CD4-positive, alpha-beta memory T cell (primary cell): ENCODE data around the gene TMEM167A. TPM values are rescaled to one million over a fixed set of nuclear protein-coding genes. Genes with fewer than 3 reads are reported as not detected.

ENCODE experiments used
- CTCF ChIA-PET: fragments of 350-600 bp; sonication (Branson Sonifier 250); formaldehyde crosslinking; loops from one replicate; lab custom pipeline; 2021; ENCODE audit warnings: inconsistent platforms; ENCODE audit not compliant: partially characterized antibody; lab: Charles Lee
- POLR2A ChIA-PET: fragments of 350-600 bp; sonication (Branson Sonifier 250); formaldehyde crosslinking; loops from one replicate; lab custom pipeline; 2021; ENCODE audit not compliant: partially characterized antibody; lab: Charles Lee
- DNase-seq, 5 donors: peaks; one replicate each; pipeline versions ENCODE4 v3.0.0 to v3.0.0-alpha.2; 2020 to 2022; ENCODE audit warnings: mixed read lengths in 1 of 5
- H3K27ac ChIP-seq: one replicate; pipeline ENCODE4 v1.7.0; 2013; ENCODE audit warnings: low read depth, low read length
- H3K27me3 ChIP-seq: 2 replicates; pipeline ENCODE4 v1.7.0; 2013; ENCODE audit warnings: mild to moderate bottlenecking, low read length, moderate library complexity; ENCODE audit not compliant: insufficient read depth
- H3K36me3 ChIP-seq: 2 replicates; pipeline ENCODE4 v1.7.0; 2013; ENCODE audit warnings: mild to moderate bottlenecking, low read length, moderate library complexity; ENCODE audit not compliant: insufficient read depth
- H3K4me1 ChIP-seq: 2 replicates; pipeline ENCODE4 v1.7.0; 2013; ENCODE audit warnings: mild to moderate bottlenecking, low read length, moderate library complexity; ENCODE audit not compliant: insufficient read depth
- H3K4me3 ChIP-seq, 2 donors: one replicate each; pipeline ENCODE4 v1.7.0; 2013; ENCODE audit warnings: low read length in 2 of 2, mild to moderate bottlenecking in 1 of 2
- H3K9me3 ChIP-seq, 2 donors: one replicate each; pipeline ENCODE4 v1.7.0; 2013; ENCODE audit warnings: low read length in 2 of 2, control low read depth in 1 of 2; ENCODE audit not compliant: control insufficient read depth in 1 of 2
- H3K27ac Mint-ChIP-seq, 7 donors: one replicate each; pipeline ENCODE4 v1.8.0; 2020 to 2021; ENCODE audit warnings: mixed read lengths in 7 of 7, mild to moderate bottlenecking in 6 of 7, inconsistent platforms in 3 of 7, moderate library complexity in 3 of 7
- H3K27me3 Mint-ChIP-seq, 2 donors: one replicate each; pipeline ENCODE4 v1.8.0; 2020 to 2021; ENCODE audit warnings: mixed read lengths in 2 of 2
- H3K36me3 Mint-ChIP-seq, 2 donors: one replicate each; pipeline ENCODE4 v1.8.0; 2020 to 2021; ENCODE audit warnings: mixed read lengths in 2 of 2, inconsistent platforms in 1 of 2, mild to moderate bottlenecking in 1 of 2
- H3K4me1 Mint-ChIP-seq, 4 donors: one replicate each; pipeline ENCODE4 v1.8.0; 2020 to 2021; ENCODE audit warnings: mixed read lengths in 4 of 4, mild to moderate bottlenecking in 1 of 4
- H3K4me3 Mint-ChIP-seq, 8 donors: one replicate each; pipeline ENCODE4 v1.8.0; 2020 to 2021; ENCODE audit warnings: mixed read lengths in 8 of 8, mild to moderate bottlenecking in 7 of 8, moderate library complexity in 6 of 8, inconsistent platforms in 3 of 8
- H3K9me3 Mint-ChIP-seq, 8 donors: one replicate each; pipeline ENCODE4 v1.8.0; 2020 to 2021; ENCODE audit warnings: mixed read lengths in 8 of 8, mild to moderate bottlenecking in 5 of 8, inconsistent platforms in 3 of 8, moderate library complexity in 1 of 8
- intact Hi-C: fragments of 100-400 bp; cut with micrococcal nuclease; formaldehyde crosslinking; loops from one replicate; pipeline ENCODE4 v1.15.1; 2023
- polyA plus RNA-seq, 2 donors: library from polyadenylated mRNA; unstranded; fragments of 300-500 nt; fragmentation: Illumina TruSeq; gene quantifications; one replicate each; pipeline ENCODE4 v1.2.3, GENCODE V29; 2021
- total RNA-seq, 2 experiments: library from RNA; stranded (reverse); gene quantifications; one replicate each; pipeline ENCODE4 v1.2.3, GENCODE V29; 2021

Gene TMEM167A
- total and polyA plus RNA-seq, 4 experiments from 2014 or later: 44.6 to 84.3 (median 57.6) TPM

DNA sequence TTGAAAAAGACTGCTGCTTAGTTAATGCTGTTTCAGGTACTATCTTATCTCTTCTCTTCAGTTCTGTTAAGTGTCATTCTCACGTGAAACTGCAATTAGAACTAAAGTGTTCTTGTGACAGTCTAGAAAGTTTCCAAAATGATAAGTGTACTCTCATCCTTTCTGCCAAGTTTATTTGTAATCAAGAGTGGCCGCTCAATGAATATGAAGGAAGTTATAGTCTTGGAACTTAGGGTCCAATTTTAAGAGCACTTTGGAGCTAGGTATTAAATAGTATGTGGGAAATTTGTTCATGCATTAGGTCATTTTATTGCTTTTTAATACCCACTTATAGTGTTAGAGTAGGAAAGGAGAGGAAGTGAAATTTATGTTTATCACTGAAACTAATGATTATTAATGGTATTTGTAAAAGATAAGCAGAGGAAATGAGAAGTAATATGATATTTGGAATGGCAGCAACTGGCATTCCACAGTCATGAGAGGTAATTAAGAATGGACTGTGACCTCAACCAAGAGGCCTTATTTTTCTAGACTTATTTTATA is 20.6 kb upstream of the TMEM167A start:
- ChIA-PET POLR2A (no interaction called here), CTCF (interaction anchor here (0.6 kb wide), 1 partner anchor 932 kb away, joined by 3 read pairs; no protein-coding TSS in a partner anchor)
- no peak for DNase-seq
- intact Hi-C loops: no loop called here
- peaks cover 11 to 17% of the 10 kb centered on the region in 2 donors for H3K36me3 Mint-ChIP-seq
- H3K4me1 ChIP-seq: peaks cover 6% of the 10 kb centered on the region
- H3K9me3 ChIP-seq: no peaks in the 10 kb centered on the region
- H3K4me3 Mint-ChIP-seq: no peak overlapping the region
- peaks cover 0 to 25% (median 17%) of the 10 kb centered on the region in 8 donors for H3K9me3 Mint-ChIP-seq
- H3K4me1 Mint-ChIP-seq: peaks cover 7 to 17% (median 12%) of the 10 kb centered on the region in 4 donors
- H3K27ac Mint-ChIP-seq: no peak overlapping the region
- no peak overlapping the region for H3K4me3 ChIP-seq
- no peak overlapping the region for H3K27ac ChIP-seq
- no peaks in the 10 kb centered on the region for H3K36me3 ChIP-seq
- H3K27me3 Mint-ChIP-seq: no peaks in the 10 kb centered on the region
- no peaks in the 10 kb centered on the region for H3K27me3 ChIP-seq

DNA sequence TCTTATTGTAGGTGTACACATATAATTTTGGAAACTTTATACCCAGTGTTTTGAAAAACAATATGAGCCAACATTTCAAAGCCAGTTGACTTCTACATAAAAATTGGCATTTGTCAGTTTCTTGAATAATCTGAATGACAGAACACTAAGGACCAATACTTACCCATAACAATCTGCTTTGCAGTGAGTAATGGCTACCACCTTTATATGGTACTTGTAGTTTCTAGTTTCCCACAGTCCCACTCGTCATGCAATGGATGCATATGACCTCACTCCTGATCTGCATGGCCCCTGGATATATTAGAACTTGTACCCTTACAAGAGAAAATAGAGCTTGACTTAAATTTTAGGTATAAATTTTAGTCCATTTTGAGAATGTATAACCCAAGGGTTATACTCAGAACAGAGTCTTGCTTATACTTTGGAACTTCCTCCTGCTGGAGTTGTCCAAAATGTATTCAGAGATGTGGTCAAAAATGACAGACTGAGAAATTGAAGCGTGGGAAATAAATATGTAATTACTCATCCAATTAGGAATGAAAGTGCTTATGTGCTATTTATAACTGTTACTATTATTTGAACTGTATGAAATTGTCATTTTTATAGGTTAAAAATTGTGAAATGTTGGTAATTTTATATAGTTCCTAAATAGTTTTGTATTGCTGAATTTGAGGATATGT is 19.6 kb upstream of the TMEM167A start:
- intact Hi-C loops: no loop called here
- Mint-ChIP-seq H3K9me3 (peaks cover 0 to 29% (median 20%) of the 10 kb centered on the region in 8 donors), H3K4me1 (peaks cover 16 to 27% (median 21%) of the 10 kb centered on the region in 4 donors), H3K27me3 (no peaks in the 10 kb centered on the region), H3K27ac (no peak overlapping the region), H3K4me3 (no peak overlapping the region), H3K36me3 (peaks cover 11 to 17% of the 10 kb centered on the region in 2 donors)
- no peaks in the 10 kb centered on the region for H3K27me3 ChIP-seq
- H3K27ac ChIP-seq: no peak overlapping the region
- CTCF ChIA-PET: no interaction called here
- no peaks in the 10 kb centered on the region for H3K9me3 ChIP-seq
- POLR2A ChIA-PET: no interaction called here
- no peak overlapping the region for H3K4me3 ChIP-seq
- DNase-seq: no peak
- no peaks in the 10 kb centered on the region for H3K36me3 ChIP-seq
- H3K4me1 ChIP-seq: peaks cover 16% of the 10 kb centered on the region

DNA sequence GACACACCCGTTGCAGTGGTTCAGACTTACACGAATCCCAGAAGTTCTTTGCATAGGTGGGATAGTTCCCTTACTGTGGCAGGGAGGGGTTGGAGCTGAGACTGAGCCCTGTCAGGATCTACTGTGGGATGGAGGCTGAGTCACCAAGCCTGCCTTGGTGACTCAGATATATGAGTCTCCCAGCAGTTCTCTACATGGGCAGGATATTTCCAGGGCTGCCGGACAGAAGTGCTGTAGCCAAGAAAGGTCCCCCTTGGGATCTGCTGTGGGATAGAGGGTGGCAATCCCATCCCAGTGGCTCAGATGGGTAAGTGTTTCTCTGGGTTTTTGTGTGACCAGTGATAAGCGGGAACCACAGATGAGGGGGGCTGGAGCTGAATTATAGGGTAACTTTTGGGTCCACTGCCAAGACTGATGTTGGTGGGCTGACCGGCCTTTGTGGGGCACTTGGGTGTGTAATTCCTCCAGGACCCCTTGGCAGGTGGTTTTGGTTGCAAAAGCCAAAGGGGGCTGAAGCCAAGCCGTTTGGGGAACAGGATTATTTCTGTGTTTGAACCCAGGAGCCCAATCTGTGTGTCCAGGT is 18.9 kb upstream of the TMEM167A start:
- H3K4me3 Mint-ChIP-seq: no peak overlapping the region
- Histone ChIP-seq H3K27me3 (no peaks in the 10 kb centered on the region), H3K9me3 (no peaks in the 10 kb centered on the region), H3K27ac (no peak overlapping the region), H3K4me3 (no peak overlapping the region), H3K4me1 (peaks cover 22% of the 10 kb centered on the region), H3K36me3 (no peaks in the 10 kb centered on the region)
- no peak overlapping the region for H3K27ac Mint-ChIP-seq
- no peaks in the 10 kb centered on the region for H3K27me3 Mint-ChIP-seq
- CTCF ChIA-PET: no interaction called here
- POLR2A ChIA-PET: no interaction called here
- intact Hi-C loops: no loop called here
- peaks cover 11 to 17% of the 10 kb centered on the region in 2 donors for H3K36me3 Mint-ChIP-seq
- H3K4me1 Mint-ChIP-seq: peaks cover 18 to 34% (median 26%) of the 10 kb centered on the region in 4 donors
- H3K9me3 Mint-ChIP-seq: peaks cover 0 to 29% (median 20%) of the 10 kb centered on the region in 8 donors
- DNase-seq: no peak

DNA sequence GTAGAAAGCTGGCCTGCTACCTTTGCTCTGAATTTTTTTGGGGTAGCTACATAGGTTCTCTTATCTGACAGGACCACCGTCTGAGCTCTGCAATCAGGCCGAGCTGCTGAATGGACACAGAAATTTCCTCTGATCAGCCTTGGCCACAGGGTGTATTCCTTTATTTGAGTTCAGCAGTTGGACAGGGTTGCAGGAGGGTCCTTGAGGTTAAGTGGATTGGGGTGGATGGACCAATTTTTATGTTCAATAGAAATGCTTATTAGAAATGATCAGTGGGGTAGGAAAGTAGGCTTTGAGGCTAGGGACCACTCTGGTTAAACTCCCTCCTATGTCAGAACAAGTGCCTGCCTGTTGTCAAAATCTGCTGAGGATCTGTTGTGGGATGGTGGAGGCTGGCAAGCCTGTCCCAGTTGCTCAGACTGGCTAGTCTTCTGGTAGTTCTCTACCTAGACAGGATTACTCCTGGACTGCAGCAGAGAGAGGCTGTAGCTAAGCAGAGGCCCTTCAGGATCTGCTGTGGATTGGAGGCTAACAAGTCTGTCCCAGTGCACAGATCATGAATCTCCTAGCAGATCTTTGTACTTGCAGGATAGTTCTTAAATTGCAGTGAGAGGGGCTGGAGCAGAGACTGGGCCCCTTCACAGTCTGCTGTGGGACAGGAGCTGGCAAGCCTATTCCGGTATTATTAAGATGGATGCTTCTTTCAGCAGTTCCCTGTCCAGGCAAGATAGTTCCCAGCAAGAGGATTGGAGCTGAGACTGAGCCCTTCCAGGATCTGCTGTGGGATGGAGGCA is 18.2 kb upstream of the TMEM167A start:
- CTCF ChIA-PET: no interaction called here
- intact Hi-C loops: no loop called here

DNA sequence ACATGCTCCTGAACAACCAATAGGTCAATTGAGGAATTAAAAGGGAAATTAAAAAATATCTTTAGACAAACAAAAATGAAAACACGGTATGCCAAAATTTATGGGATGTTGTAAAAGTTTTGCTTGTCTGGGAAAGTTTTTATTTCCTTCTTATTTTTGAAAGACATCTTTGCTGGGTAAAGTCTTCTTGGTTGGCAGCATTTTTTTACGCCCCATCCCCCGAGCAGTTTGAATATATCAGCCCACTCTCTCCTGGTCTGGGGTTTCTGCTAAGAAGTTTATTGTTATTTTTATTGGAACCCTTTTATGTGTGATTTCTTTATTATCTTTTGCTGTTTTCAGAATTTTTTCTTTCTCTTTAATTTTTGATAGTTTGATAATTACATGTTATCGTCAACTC is 16.5 kb upstream of the TMEM167A start:
- DNase-seq: no peak
- H3K36me3 ChIP-seq: no peaks in the 10 kb centered on the region
- Mint-ChIP-seq H3K4me1 (peaks cover 18 to 44% (median 28%) of the 10 kb centered on the region in 4 donors), H3K27me3 (no peaks in the 10 kb centered on the region), H3K4me3 (peak overlapping the region in 3 of 8 donors; percentile 4 to 32 (median 26)), H3K9me3 (peaks cover 0 to 29% (median 20%) of the 10 kb centered on the region in 8 donors), H3K27ac (peak overlapping the region in 1 of 7 donors; percentile 48), H3K36me3 (peaks cover 11 to 17% of the 10 kb centered on the region in 2 donors)
- no peaks in the 10 kb centered on the region for H3K9me3 ChIP-seq
- H3K4me1 ChIP-seq: peaks cover 22% of the 10 kb centered on the region
- CTCF ChIA-PET: no interaction called here
- H3K27ac ChIP-seq: no peak overlapping the region
- POLR2A ChIA-PET: interaction anchor here (2.0 kb wide), 1 partner anchor 16 kb away, joined by 9 read pairs; the partner anchor contains the start of genes TMEM167A and XRCC4
- no peaks in the 10 kb centered on the region for H3K27me3 ChIP-seq
- intact Hi-C loops: no loop called here
- no peak overlapping the region for H3K4me3 ChIP-seq

More for the DNA sequence above, 18.2 kb upstream of the TMEM167A start:
- DNase-seq: no peak
- no peak overlapping the region for H3K4me3 ChIP-seq
- no peaks in the 10 kb centered on the region for H3K36me3 ChIP-seq
- POLR2A ChIA-PET: no interaction called here
- Mint-ChIP-seq H3K27ac (no peak overlapping the region), H3K9me3 (peaks cover 0 to 29% (median 20%) of the 10 kb centered on the region in 8 donors), H3K4me1 (peaks cover 18 to 40% (median 28%) of the 10 kb centered on the region in 4 donors), H3K4me3 (no peak overlapping the region), H3K36me3 (peaks cover 11 to 17% of the 10 kb centered on the region in 2 donors), H3K27me3 (no peaks in the 10 kb centered on the region)
- no peaks in the 10 kb centered on the region for H3K9me3 ChIP-seq
- H3K4me1 ChIP-seq: peaks cover 22% of the 10 kb centered on the region
- H3K27ac ChIP-seq: no peak overlapping the region
- no peaks in the 10 kb centered on the region for H3K27me3 ChIP-seq

DNA sequence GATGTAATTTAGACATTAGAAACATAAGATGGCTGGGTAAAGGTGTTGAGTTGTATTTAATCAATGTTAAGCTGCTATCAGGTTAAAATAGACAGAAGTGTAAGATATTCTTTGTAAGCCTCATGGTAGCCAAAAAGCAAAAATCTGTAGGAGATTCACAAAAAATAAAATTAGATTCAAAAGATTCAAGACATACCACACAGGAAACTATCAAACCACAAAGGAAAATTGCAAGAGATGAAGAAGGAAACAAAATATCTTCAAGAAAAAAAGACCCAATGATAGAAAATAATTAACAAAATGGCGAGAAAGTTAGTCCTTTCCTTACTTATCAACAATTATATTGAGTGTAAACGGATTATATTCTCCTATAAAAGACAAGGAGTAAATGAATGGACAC is 15.4 kb upstream of the TMEM167A start:
- H3K36me3 ChIP-seq: no peaks in the 10 kb centered on the region
- no peak overlapping the region for H3K27ac ChIP-seq
- H3K4me3 ChIP-seq: no peak overlapping the region
- no peaks in the 10 kb centered on the region for H3K27me3 ChIP-seq
- no peaks in the 10 kb centered on the region for H3K27me3 Mint-ChIP-seq
- H3K4me1 Mint-ChIP-seq: peaks cover 18 to 44% (median 27%) of the 10 kb centered on the region in 4 donors
- intact Hi-C loops: loop anchor here (1.0 kb wide), 1 partner anchor 15 kb away; the partner anchor contains the start of genes TMEM167A and XRCC4
- peaks cover 11 to 14% of the 10 kb centered on the region in 2 donors for H3K36me3 Mint-ChIP-seq
- H3K27ac Mint-ChIP-seq: peak overlapping the region in 6 of 7 donors; percentile 3 to 68 (median 52)
- ChIA-PET CTCF (no interaction called here), POLR2A (interaction anchor here (2.0 kb wide), 1 partner anchor 15 kb away, joined by 9 read pairs; the partner anchor contains the start of genes TMEM167A and XRCC4)
- H3K4me3 Mint-ChIP-seq: peak overlapping the region; percentile 33 to 84 (median 60)
- H3K9me3 ChIP-seq: no peaks in the 10 kb centered on the region
- peaks cover 22% of the 10 kb centered on the region for H3K4me1 ChIP-seq
- peaks cover 0 to 29% (median 20%) of the 10 kb centered on the region in 8 donors for H3K9me3 Mint-ChIP-seq
- DNase-seq: peak in 3 of 5 donors; percentile 19 to 21 (median 19)
